NCI-H1930 (cell line): ENCODE results near the gene SCG5.

ENCODE experiments used
- DNase-seq, 2 experiments: peaks; one replicate each; lab custom pipeline; 2025; lab: John Stamatoyannopoulos, UW

The SCG5 gene

GRCh38 chr15:32723171-32723948 is 81.8 kb downstream of the SCG5 start:
- no peak for DNase-seq

DNA sequence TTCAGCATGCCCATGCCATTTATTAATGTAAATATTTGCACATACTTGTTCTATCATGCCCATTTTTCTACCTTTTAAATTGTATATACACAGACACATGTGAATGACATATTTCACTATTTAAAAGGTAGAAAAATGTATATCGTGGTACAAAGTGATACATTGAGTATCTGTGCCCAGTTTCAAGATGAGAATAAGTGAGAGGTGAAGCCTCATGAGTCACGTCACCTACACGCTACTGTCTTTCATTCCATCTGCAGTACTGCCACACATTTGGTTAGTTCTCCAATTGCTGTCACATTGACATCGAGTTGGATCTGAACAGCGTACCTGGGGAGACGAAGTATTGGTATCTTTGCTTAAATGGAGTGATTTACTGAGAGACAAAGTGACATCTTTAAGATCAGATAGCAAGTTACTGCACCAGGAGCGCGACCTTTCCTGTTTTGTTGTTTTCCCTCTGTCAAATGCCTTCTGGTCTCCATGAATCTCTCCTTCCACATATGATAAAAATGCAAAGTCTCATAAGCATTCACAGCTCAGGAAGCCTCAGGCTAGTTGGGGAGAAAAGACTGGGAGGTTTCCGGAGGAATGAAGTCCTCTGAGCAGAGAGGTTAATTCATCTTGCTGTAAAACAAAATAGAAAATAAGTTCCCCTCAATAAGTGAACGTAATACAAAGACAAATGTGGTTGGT is 88.3 kb downstream of the SCG5 start:
- DNase-seq: no peak

DNA sequence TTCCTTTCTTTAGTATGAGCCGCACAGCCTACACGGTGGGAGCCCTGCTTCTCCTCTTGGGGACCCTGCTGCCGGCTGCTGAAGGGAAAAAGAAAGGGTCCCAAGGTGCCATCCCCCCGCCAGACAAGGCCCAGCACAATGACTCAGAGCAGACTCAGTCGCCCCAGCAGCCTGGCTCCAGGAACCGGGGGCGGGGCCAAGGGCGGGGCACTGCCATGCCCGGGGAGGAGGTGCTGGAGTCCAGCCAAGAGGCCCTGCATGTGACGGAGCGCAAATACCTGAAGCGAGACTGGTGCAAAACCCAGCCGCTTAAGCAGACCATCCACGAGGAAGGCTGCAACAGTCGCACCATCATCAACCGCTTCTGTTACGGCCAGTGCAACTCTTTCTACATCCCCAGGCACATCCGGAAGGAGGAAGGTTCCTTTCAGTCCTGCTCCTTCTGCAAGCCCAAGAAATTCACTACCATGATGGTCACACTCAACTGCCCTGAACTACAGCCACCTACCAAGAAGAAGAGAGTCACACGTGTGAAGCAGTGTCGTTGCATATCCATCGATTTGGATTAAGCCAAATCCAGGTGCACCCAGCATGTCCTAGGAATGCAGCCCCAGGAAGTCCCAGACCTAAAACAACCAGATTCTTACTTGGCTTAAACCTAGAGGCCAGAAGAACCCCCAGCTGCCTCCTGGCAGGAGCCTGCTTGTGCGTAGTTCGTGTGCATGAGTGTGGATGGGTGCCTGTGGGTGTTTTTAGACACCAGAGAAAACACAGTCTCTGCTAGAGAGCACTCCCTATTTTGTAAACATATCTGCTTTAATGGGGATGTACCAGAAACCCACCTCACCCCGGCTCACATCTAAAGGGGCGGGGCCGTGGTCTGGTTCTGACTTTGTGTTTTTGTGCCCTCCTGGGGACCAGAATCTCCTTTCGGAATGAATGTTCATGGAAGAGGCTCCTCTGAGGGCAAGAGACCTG is 89.5 kb downstream of the SCG5 start:
- DNase-seq: no peak

DNA sequence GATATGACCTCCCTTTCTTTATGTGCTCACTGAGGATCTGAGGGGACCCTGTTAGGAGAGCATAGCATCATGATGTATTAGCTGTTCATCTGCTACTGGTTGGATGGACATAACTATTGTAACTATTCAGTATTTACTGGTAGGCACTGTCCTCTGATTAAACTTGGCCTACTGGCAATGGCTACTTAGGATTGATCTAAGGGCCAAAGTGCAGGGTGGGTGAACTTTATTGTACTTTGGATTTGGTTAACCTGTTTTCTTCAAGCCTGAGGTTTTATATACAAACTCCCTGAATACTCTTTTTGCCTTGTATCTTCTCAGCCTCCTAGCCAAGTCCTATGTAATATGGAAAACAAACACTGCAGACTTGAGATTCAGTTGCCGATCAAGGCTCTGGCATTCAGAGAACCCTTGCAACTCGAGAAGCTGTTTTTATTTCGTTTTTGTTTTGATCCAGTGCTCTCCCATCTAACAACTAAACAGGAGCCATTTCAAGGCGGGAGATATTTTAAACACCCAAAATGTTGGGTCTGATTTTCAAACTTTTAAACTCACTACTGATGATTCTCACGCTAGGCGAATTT is 91.2 kb downstream of the SCG5 start:
- no peak for DNase-seq

DNA sequence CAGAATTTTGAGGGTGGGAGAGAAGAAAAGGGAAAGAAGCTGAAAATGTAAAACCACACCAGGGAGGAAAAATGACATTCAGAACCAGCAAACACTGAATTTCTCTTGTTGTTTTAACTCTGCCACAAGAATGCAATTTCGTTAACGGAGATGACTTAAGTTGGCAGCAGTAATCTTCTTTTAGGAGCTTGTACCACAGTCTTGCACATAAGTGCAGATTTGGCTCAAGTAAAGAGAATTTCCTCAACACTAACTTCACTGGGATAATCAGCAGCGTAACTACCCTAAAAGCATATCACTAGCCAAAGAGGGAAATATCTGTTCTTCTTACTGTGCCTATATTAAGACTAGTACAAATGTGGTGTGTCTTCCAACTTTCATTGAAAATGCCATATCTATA is 91.8 kb downstream of the SCG5 start:
- DNase-seq: no peak

DNA sequence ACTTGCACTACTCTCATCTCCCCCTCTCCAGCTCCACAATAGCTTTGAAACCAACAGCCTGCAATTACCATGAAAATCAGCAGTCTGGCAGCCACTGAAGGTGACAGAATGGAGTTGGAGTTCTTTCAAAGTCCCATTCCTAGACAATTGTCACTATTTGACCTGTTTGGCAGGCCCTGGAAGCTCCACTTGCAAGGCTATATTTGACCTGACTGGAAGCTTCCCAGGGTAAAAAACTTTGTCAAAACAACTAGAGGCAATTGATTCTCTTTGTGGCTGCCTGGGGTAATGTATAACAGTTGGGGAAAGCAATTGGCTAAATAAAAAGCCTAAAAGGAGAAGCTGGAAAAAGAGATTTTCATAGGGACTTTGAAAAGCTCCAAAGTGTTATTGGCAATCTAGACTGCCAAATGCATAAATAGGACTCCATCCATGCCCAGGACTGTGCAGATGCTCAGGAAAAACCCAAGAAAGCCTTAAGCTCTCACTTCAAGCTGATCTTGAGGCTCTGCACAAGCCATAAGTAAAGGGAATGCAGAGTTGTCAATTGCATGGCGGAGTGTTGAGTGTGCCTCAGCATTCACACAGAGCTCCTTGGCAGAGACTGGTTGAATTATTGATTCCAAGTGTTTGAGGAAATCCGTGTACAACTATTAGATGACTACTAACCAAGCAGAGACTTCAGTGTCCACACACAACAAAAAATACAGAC is 94.6 kb downstream of the SCG5 start:
- no peak for DNase-seq

DNA sequence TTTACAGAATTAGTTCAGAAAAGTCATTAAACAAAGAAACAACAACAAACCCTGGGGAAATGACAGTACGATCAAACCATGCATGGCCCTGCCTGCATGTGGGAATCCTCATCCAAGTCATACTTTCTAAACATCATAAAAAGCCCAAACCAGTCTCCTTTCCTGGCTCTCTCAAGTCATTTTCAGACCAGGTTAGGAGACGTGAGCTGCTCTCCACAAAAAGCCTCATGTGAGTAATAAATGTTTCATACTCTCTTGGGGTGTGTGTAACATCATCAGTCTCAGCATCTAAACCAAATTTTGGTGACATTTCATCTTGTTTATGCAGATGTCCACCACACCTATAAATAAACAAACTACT is 95.2 kb downstream of the SCG5 start:
- no peak for DNase-seq

GRCh38 chr15:32737304-32737703 is 95.8 kb downstream of the SCG5 start:
- DNase-seq: no peak

DNA sequence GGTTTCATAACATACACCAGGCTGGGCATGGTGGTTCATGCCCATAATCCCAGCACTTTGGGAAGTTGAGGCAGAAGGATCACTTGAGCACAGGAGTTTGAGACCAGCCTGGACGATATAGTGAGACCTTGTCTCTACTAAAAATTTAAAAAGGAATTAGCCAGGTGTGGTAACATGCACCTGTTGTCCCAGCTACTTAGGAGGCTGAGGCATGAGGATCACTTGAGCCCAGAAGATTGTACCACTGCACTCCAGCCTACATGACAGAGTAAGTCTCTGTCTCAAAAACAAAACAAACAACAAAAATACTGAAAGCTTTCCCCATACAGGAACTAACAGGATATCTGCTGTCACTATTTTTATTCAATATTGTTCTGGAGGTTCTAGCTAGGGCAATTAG is 97.2 kb downstream of the SCG5 start:
- DNase-seq: no peak

- no peak for DNase-seq
Measured at GRCh38 chr15:32739522-32740063, 98.1 kb downstream of the SCG5 start.

DNA sequence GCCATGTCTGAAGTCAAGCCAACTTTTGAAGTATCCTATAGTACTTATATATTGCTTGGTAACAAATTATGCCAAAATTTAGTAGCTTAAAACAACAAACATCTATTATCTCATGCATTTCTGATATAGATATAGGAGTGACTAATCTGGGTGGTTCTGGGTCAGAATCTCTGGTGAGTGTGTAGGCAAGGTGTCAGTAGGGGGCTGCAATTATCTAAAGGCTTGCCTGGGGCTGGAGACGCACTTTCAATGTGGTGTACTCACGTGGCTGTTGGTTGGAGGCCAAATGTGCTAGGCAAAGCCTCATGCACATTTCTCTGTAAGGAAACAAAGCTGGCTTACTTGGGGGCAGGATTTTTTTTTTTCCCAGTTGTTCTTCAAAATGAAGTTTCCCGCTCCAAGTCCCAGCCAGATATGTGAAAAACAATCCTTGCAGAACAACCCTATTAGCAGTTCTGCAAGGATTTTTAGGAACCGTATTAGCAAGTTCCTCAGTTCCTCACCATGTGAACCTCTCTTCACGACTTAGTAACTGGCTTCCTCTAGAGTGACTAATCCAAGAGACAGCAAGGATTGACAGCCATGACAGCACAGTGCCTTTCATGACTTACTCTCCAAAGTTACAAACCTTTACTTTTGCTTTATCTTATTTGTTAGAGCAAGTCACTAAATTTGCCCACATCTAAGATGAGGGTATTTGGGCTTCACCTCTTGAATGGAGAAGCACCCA is 102.1 kb downstream of the SCG5 start:
- no peak for DNase-seq

DNA sequence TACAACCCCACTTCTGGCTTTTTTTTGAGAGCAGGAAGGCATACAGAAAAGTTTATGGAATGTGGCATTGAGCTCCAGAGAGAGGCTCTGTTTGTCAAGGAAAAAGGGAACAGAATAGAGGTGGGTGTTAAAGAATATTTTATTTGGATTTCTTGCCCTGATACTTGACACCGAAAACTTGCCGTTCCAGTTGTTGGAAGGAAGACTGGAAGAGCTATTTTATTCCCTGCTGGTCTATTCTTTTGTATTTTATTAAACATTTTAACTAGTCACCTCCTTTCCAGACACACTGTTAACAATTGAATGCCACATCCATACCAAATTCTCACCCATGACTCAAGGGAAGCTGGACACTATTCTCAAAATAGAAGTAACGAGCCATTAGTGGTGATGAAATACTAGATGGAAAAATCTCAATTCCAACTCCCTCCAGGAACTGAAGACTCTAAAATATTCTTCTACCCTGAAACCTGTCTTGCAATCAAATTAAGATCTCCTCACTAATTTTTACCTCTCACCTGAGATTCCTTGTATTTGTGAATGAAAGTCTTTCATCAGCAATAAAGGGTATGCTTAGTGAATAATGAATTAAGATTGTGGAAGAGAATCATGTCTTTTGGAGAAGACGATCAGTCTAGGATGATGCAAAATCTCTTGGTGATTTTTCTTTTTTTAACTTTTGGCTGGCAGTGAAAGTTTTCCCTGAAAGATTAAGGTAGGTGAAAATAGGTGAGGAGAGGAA is 104.8 kb downstream of the SCG5 start:
- no peak for DNase-seq
